Stimulated activated memory B cell treated with anti-CD40 and anti-IgM and Interleukin-4, amounts not matched to agents 10 μg/mL and 1 μg/mL and 100 μg/mL, for 72 hours (primary cell): Measurements from ENCODE around the gene GAST.

ENCODE experiments used
- ATAC-seq: fragments of 150-1000 bp; cut with Tn5 transposase; 2 replicates; pipeline ENCODE4 v1.10.0; 2021
- H3K27ac Mint-ChIP-seq: one replicate; pipeline ENCODE4 v1.8.0; 2022; ENCODE audit warnings: mild to moderate bottlenecking, mixed read lengths
- H3K27me3 Mint-ChIP-seq: one replicate; pipeline ENCODE4 v1.8.0; 2022; ENCODE audit warnings: mixed read lengths
- H3K36me3 Mint-ChIP-seq: one replicate; pipeline ENCODE4 v1.8.0; 2022; ENCODE audit warnings: mixed read lengths
- H3K4me1 Mint-ChIP-seq: one replicate; pipeline ENCODE4 v1.8.0; 2022; ENCODE audit warnings: mixed read lengths
- H3K4me3 Mint-ChIP-seq: one replicate; pipeline ENCODE4 v1.8.0; 2022; ENCODE audit warnings: mild to moderate bottlenecking, moderate library complexity, mixed read lengths
- H3K9me3 Mint-ChIP-seq: one replicate; pipeline ENCODE4 v1.8.0; 2022; ENCODE audit warnings: mixed read lengths

Gene GAST

DNA sequence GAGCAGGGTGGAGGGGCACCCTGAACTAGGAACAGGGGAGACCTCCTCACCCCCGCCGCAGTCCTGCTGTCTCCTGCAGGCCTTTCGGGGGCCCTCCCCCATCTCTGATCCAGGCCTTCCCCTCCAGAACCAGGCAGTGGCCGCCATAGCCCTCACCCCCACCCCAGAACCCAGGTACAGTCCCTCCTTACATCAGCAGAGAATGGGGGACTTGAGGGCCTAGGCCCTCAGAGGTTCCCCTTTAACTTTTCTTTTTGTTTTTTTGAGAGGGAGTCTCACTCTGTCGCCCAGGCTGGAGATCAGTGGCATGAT lies 26.6 kb downstream of the GAST start:
- ATAC-seq: no peak
- Mint-ChIP-seq H3K36me3 (no peaks in the 10 kb centered on the region), H3K4me3 (no peak overlapping the region), H3K27ac (no peak overlapping the region), H3K27me3 (peaks cover 42% of the 10 kb centered on the region), H3K4me1 (peaks cover 16% of the 10 kb centered on the region), H3K9me3 (no peaks in the 10 kb centered on the region)

GRCh38 chr17:41739661-41740352 lies 27.7 kb downstream of the GAST start:
- Mint-ChIP-seq H3K36me3 (no peaks in the 10 kb centered on the region), H3K4me3 (no peak overlapping the region), H3K9me3 (no peaks in the 10 kb centered on the region), H3K27me3 (peaks cover 32% of the 10 kb centered on the region), H3K27ac (no peak overlapping the region), H3K4me1 (peaks cover 6% of the 10 kb centered on the region)
- ATAC-seq: no peak

GRCh38 chr17:41740506-41740905 lies 28.4 kb downstream of the GAST start:
- Mint-ChIP-seq H3K27ac (no peak overlapping the region), H3K4me1 (no peaks in the 10 kb centered on the region), H3K4me3 (no peak overlapping the region), H3K36me3 (no peaks in the 10 kb centered on the region), H3K27me3 (peaks cover 25% of the 10 kb centered on the region), H3K9me3 (no peaks in the 10 kb centered on the region)
- no peak for ATAC-seq

DNA sequence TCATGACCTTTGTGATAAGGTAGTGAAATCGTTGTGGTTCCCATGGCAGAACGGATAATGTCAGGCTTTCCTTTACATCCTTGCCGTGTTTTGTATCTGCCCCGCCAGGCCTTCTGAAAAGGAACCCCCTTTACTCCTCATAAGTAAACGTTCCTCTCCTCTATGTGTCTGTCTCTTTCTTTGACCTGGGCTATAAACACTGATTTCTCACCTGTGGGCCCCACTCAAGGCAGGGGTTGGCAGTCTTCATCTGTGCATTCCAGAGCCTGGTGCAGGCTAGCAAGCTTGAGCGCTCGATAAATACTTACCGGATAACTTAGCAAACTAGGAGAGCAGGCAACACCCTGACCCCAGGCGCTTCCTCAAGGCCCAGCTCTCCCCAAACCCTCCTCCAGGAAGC lies 29.6 kb downstream of the GAST start:
- no peaks in the 10 kb centered on the region for H3K36me3 Mint-ChIP-seq
- H3K27ac Mint-ChIP-seq: no peak overlapping the region
- no peaks in the 10 kb centered on the region for H3K4me1 Mint-ChIP-seq
- no peak for ATAC-seq
- H3K9me3 Mint-ChIP-seq: no peaks in the 10 kb centered on the region
- peaks cover 22% of the 10 kb centered on the region for H3K27me3 Mint-ChIP-seq
- H3K4me3 Mint-ChIP-seq: no peak overlapping the region

- Mint-ChIP-seq H3K4me1 (no peaks in the 10 kb centered on the region), H3K4me3 (no peak overlapping the region), H3K27me3 (peaks cover 13% of the 10 kb centered on the region), H3K36me3 (no peaks in the 10 kb centered on the region), H3K9me3 (no peaks in the 10 kb centered on the region), H3K27ac (no peak overlapping the region)
- no peak for ATAC-seq
These were observed 36.1 kb downstream of the GAST start for GRCh38 chr17:41748275-41748674.

GRCh38 chr17:41750862-41751261 lies 38.7 kb downstream of the GAST start:
- no peaks in the 10 kb centered on the region for H3K9me3 Mint-ChIP-seq
- no peaks in the 10 kb centered on the region for H3K4me1 Mint-ChIP-seq
- peaks cover 12% of the 10 kb centered on the region for H3K27me3 Mint-ChIP-seq
- peaks cover 6% of the 10 kb centered on the region for H3K36me3 Mint-ChIP-seq
- H3K4me3 Mint-ChIP-seq: no peak overlapping the region
- H3K27ac Mint-ChIP-seq: no peak overlapping the region
- no peak for ATAC-seq

- H3K36me3 Mint-ChIP-seq: peaks cover 6% of the 10 kb centered on the region
These were observed 39.2 kb downstream of the GAST start for GRCh38 chr17:41751288-41751687.

GRCh38 chr17:41754066-41754465 lies 41.9 kb downstream of the GAST start:
- Mint-ChIP-seq H3K4me3 (no peak overlapping the region), H3K36me3 (peaks cover 6% of the 10 kb centered on the region), H3K4me1 (no peaks in the 10 kb centered on the region), H3K27ac (no peak overlapping the region), H3K9me3 (no peaks in the 10 kb centered on the region), H3K27me3 (no peaks in the 10 kb centered on the region)
- ATAC-seq: no peak

More at GRCh38 chr17:41751288-41751687, 39.2 kb downstream of the GAST start:
- peaks cover 8% of the 10 kb centered on the region for H3K27me3 Mint-ChIP-seq
- no peak overlapping the region for H3K4me3 Mint-ChIP-seq
- H3K9me3 Mint-ChIP-seq: no peaks in the 10 kb centered on the region
- ATAC-seq: no peak
- H3K4me1 Mint-ChIP-seq: no peaks in the 10 kb centered on the region
- H3K27ac Mint-ChIP-seq: no peak overlapping the region

DNA sequence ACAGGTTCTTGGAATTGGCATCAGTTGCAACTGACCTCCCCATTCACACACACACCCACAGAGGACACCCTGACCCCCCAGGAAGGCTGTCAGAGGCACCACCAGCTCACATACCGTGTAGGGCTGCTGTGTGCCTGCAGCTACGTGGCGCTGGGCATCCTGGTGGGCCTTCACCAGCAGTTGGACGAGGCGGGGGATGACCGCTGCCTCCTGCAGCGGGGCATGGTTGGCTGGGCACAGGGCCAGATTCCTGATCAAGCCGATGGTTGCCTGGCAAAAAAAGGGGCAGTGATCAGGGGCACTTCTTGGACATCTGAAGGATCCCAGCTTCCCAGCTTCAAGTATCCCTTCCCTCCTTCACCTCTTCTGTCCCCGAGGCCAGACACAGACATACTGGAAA lies 46.5 kb downstream of the GAST start:
- no peak overlapping the region for H3K4me3 Mint-ChIP-seq
- H3K36me3 Mint-ChIP-seq: peaks cover 10% of the 10 kb centered on the region
- ATAC-seq: no peak
- peaks cover 8% of the 10 kb centered on the region for H3K4me1 Mint-ChIP-seq
- H3K9me3 Mint-ChIP-seq: no peaks in the 10 kb centered on the region
- H3K27ac Mint-ChIP-seq: no peak overlapping the region
- no peaks in the 10 kb centered on the region for H3K27me3 Mint-ChIP-seq

GRCh38 chr17:41760878-41761277 lies 48.7 kb downstream of the GAST start:
- Mint-ChIP-seq H3K9me3 (no peaks in the 10 kb centered on the region), H3K27ac (no peak overlapping the region), H3K4me3 (no peak overlapping the region), H3K36me3 (peaks cover 5% of the 10 kb centered on the region), H3K27me3 (no peaks in the 10 kb centered on the region), H3K4me1 (peaks cover 8% of the 10 kb centered on the region)
- ATAC-seq: peak; percentile 13

GRCh38 chr17:41762391-41762790 lies 50.3 kb downstream of the GAST start:
- Mint-ChIP-seq H3K4me3 (no peak overlapping the region), H3K9me3 (no peaks in the 10 kb centered on the region), H3K4me1 (peaks cover 8% of the 10 kb centered on the region), H3K36me3 (peaks cover 10% of the 10 kb centered on the region), H3K27ac (no peak overlapping the region), H3K27me3 (no peaks in the 10 kb centered on the region)
- no peak for ATAC-seq

- Mint-ChIP-seq H3K9me3 (no peaks in the 10 kb centered on the region), H3K4me1 (peaks cover 8% of the 10 kb centered on the region), H3K27me3 (no peaks in the 10 kb centered on the region), H3K27ac (no peak overlapping the region), H3K4me3 (no peak overlapping the region), H3K36me3 (peaks cover 10% of the 10 kb centered on the region)
- no peak for ATAC-seq
These were observed 50.7 kb downstream of the GAST start for GRCh38 chr17:41762841-41763240.

GRCh38 chr17:41763327-41763726 lies 51.2 kb downstream of the GAST start:
- H3K4me3 Mint-ChIP-seq: no peak overlapping the region
- no peak overlapping the region for H3K27ac Mint-ChIP-seq
- H3K27me3 Mint-ChIP-seq: no peaks in the 10 kb centered on the region
- H3K36me3 Mint-ChIP-seq: peaks cover 10% of the 10 kb centered on the region
- H3K9me3 Mint-ChIP-seq: no peaks in the 10 kb centered on the region
- H3K4me1 Mint-ChIP-seq: peaks cover 8% of the 10 kb centered on the region
- no peak for ATAC-seq
